GM18867 (cell line): ENCODE results near the gene ARAP1.

ENCODE experiments used
- ATAC-seq: cut with Tn5 transposase; IDR thresholded peaks from one replicate; pipeline ENCODE4 v1.9.1; 2021; ENCODE audit warnings: mild to moderate bottlenecking, moderate library complexity; ENCODE audit not compliant: unreplicated experiment

ARAP1 gene

GRCh38 chr11:72642043-72642883 is 109.9 kb downstream of the ARAP1 start:
- no peak for ATAC-seq

- no peak for ATAC-seq
These were observed 110.6 kb downstream of the ARAP1 start for GRCh38 chr11:72641522-72642042.

GRCh38 chr11:72639502-72640375 is 112.5 kb downstream of the ARAP1 start:
- no peak for ATAC-seq

GRCh38 chr11:72637926-72638325 is 114.3 kb downstream of the ARAP1 start:
- no peak for ATAC-seq

- no peak for ATAC-seq
These were observed 115.0 kb downstream of the ARAP1 start for GRCh38 chr11:72637198-72637597.

- ATAC-seq = no peak
These were observed 115.8 kb downstream of the ARAP1 start for GRCh38 chr11:72636376-72636775.

- no peak for ATAC-seq
These were observed 116.3 kb downstream of the ARAP1 start for GRCh38 chr11:72635933-72636332.

- no peak for ATAC-seq
These were observed 116.8 kb downstream of the ARAP1 start for GRCh38 chr11:72635309-72635915.
